ENCODE measurements around the gene TAF11L9. TPM values are rescaled to one million over a fixed set of nuclear protein-coding genes. Genes with fewer than 3 reads are reported as not detected.
"Not testable (repeated sequence)": the region's sequence is repeated elsewhere in the genome, so short reads cannot be mapped to it uniquely, and the experiment has no call there.

TAF11L9 gene
- total RNA-seq: not detected
- polyA plus RNA-seq: not detected
- long read RNA-seq, donor 1: 0 reads
- long read RNA-seq, donor 2: 0 reads
- long read RNA-seq, donor 3: 0 reads
- long read RNA-seq, donor 4: 0 reads
- long read RNA-seq, donor 5: 0 reads

GRCh38 chr5:17594255-17594654 lies at the start of gene TAF11L9:
TSS of gene TAF11L9 (minus strand) at chr5:17594394.
- not testable (repeated sequence) for DNase-seq; H3K4me3 ChIP-seq; H3K27me3 ChIP-seq (ENCODE audit: control insufficient read depth in 3 of 3, insufficient read depth in 3 of 3, low read length in 2 of 3); H3K36me3 ChIP-seq (ENCODE audit: control insufficient read depth in 4 of 4, insufficient read depth in 4 of 4, low read length in 4 of 4); H3K27ac ChIP-seq (ENCODE audit: low read depth in 1 of 2, low read length in 1 of 2); H3K9ac ChIP-seq (ENCODE audit: insufficient read depth in 1 of 2, low read length in 2 of 2); H3K9me3 ChIP-seq (ENCODE audit: control insufficient read depth in 4 of 4, insufficient read depth in 3 of 4, low read length in 3 of 4); ATAC-seq (ENCODE audit: insufficient read depth, low FRiP score); H3K4me1 ChIP-seq (ENCODE audit: control insufficient read depth in 5 of 5, insufficient read depth in 5 of 5, low read length in 5 of 5)
- WGBS, 2 donors: 92 to 100% methylated on average over 3 to 10 of the region's 15 CpGs

GRCh38 chr5:17634160-17634559 lies 40.0 kb upstream of the TAF11L9 start, which contains the start of gene TAF11L14:
TSS of gene TAF11L14 (plus strand) at chr5:17634460.
- no peak for DNase-seq
- ATAC-seq (ENCODE audit: insufficient read depth, low FRiP score): no peak
- no peak within 1 kb of the TSS for H3K9ac ChIP-seq (ENCODE audit: insufficient read depth in 1 of 2, low read length in 2 of 2)
- 88 to 91% methylated on average over 5 of the region's 5 CpGs for WGBS, 2 donors
- H3K4me3 ChIP-seq: no peak within 1 kb of the TSS
- no peak within 1 kb of the TSS for H3K27ac ChIP-seq (ENCODE audit: low read depth in 1 of 2, low read length in 1 of 2)
- H3K9me3 ChIP-seq (ENCODE audit: control insufficient read depth in 4 of 4, insufficient read depth in 3 of 4, low read length in 3 of 4): no peaks in the 10 kb centered on the region
- H3K36me3 ChIP-seq (ENCODE audit: control insufficient read depth in 4 of 4, insufficient read depth in 4 of 4, low read length in 4 of 4): no peaks in the 10 kb centered on the region
- H3K4me1 ChIP-seq (ENCODE audit: control insufficient read depth in 5 of 5, insufficient read depth in 5 of 5, low read length in 5 of 5): no peaks in the 10 kb centered on the region
- no peaks in the 10 kb centered on the region for H3K27me3 ChIP-seq (ENCODE audit: control insufficient read depth in 3 of 3, insufficient read depth in 3 of 3, low read length in 2 of 3)
- TF ChIP-seq CTCF (IDR thresholded peaks at IDR 0.05; ENCODE audit: control extremely low read depth, extremely low read depth): no peak

- DNase-seq; H3K9ac ChIP-seq (ENCODE audit: insufficient read depth in 1 of 2, low read length in 2 of 2); H3K27me3 ChIP-seq (ENCODE audit: control insufficient read depth in 3 of 3, insufficient read depth in 3 of 3, low read length in 2 of 3); H3K4me3 ChIP-seq; H3K4me1 ChIP-seq (ENCODE audit: control insufficient read depth in 5 of 5, insufficient read depth in 5 of 5, low read length in 5 of 5); H3K27ac ChIP-seq (ENCODE audit: low read depth in 1 of 2, low read length in 1 of 2); H3K36me3 ChIP-seq (ENCODE audit: control insufficient read depth in 4 of 4, insufficient read depth in 4 of 4, low read length in 4 of 4); H3K9me3 ChIP-seq (ENCODE audit: control insufficient read depth in 4 of 4, insufficient read depth in 3 of 4, low read length in 3 of 4); ATAC-seq (ENCODE audit: insufficient read depth, low FRiP score): not testable (repeated sequence)
- WGBS, 2 donors: 78 to 82% methylated on average over 8 to 9 of the region's 12 CpGs
Observed at GRCh38 chr5:17631788-17632187, 37.6 kb upstream of the TAF11L9 start, which contains the start of gene TAF11L13. TSS of gene TAF11L13 (plus strand) at chr5:17632088.

GRCh38 chr5:17625686-17626085 lies 31.5 kb upstream of the TAF11L9 start:
- 94 to 97% methylated on average over 11 of the region's 11 CpGs for WGBS, 2 donors

More at GRCh38 chr5:17625686-17626085, 31.5 kb upstream of the TAF11L9 start:
- Histone ChIP-seq H3K36me3 (ENCODE audit: control insufficient read depth in 4 of 4, insufficient read depth in 4 of 4, low read length in 4 of 4) (no peaks in the 10 kb centered on the region), H3K4me3 (no peak overlapping the region), H3K9ac (ENCODE audit: insufficient read depth in 1 of 2, low read length in 2 of 2) (no peak overlapping the region), H3K9me3 (ENCODE audit: control insufficient read depth in 4 of 4, insufficient read depth in 3 of 4, low read length in 3 of 4) (no peaks in the 10 kb centered on the region), H3K27me3 (ENCODE audit: control insufficient read depth in 3 of 3, insufficient read depth in 3 of 3, low read length in 2 of 3) (no peaks in the 10 kb centered on the region), H3K4me1 (ENCODE audit: control insufficient read depth in 5 of 5, insufficient read depth in 5 of 5, low read length in 5 of 5) (no peaks in the 10 kb centered on the region), H3K27ac (ENCODE audit: low read depth in 1 of 2, low read length in 1 of 2) (no peak overlapping the region)
- DNase-seq (no peak), ATAC-seq (ENCODE audit: insufficient read depth, low FRiP score) (no peak)
- TF ChIP-seq CTCF (IDR thresholded peaks at IDR 0.05; ENCODE audit: control extremely low read depth, extremely low read depth): no peak

All from lung (tissue), 16 donors.